NOMO-1 (cell line): ENCODE measurements around the gene COL18A1.

Experiments
- DNase-seq, 2 experiments: peaks; one replicate each; lab custom pipeline; 2025; ENCODE audit not compliant: unreplicated experiment in 2 of 2; lab: John Stamatoyannopoulos, UW

The COL18A1 gene

GRCh38 chr21:45381865-45382696 is 22.9 kb upstream of the COL18A1 start:
- no peak for DNase-seq

DNA sequence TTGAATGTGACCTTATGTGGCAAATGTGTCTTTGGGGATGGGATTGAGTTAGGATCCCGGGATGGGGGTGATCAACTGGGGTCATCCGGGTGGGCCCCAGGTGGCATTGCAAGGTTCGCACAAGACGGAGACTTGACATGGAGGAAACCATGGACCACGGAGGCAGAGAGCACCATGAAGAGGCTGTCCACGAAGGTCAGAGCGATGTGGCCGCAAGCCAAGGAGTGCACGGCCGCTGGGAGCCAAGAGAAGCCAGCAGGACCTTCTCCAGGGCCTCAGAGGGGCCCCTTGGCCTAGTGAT is 22.3 kb upstream of the COL18A1 start:
- no peak for DNase-seq

- DNase-seq: no peak
Measured at GRCh38 chr21:45383111-45383614, 21.8 kb upstream of the COL18A1 start.

- no peak for DNase-seq
Measured at GRCh38 chr21:45383615-45384201, 21.3 kb upstream of the COL18A1 start.

DNA sequence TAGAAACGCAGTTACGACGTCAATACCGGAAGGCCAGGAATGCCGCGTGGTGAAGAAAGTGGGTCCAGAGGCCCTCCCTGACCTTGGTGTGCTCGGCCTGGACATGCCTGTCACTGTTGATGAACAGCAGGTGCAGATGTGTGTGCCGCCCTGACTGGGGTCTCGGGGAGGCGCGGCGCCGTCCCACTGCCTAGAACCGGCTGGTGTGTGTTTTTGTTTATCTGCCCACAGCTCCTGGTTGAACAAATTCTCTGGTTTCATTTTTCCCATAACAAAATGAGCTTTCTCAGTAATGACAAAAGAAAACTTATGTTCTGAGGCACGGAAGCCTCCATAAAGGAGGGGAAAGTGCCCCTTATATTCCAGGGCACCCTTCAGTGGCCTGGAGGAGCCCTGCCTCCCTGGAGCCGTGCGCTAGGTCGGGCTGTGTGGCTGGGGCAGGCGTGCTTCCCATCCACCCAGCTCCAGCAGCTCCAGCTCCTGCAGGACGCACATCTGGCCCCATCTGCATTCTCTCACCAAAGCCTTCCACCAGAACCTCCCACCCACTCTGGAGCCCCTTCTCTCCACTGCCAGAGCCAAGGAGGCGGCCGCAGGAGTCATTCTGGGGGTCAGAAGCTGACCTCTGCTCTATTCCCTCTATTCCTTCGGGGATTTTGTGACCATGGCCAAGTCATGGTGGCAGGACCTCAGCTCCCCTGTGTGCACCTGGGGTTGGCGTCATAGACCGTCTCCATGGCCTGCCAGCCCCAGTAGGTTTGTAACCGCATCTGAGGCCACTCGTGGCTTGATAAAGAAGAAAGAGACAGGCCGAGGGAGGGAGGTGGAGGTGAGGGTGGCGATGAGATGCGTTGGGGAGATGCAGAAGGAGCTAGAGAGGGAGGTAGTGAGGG is 20.1 kb upstream of the COL18A1 start:
- DNase-seq: no peak

GRCh38 chr21:45385549-45386050 is 19.4 kb upstream of the COL18A1 start:
- no peak for DNase-seq

DNA sequence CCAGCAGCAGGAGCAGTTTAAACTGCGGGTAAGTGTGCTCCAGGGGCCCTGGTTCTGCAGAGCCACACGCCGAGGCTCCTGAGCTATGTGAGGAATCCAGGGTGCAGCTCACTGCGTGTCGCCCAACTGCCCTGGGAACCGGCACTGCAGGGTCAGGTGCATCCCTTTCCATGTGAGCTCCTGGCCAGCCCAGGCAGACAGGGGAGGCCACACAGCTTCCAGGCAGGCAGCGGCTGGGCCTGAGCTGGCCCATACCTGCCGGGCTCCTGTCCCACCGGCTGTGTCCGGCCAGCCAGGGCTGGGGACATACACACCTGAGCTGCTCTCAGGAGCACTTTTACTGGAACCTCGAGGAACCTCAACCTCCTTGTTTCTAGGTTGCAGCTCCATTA is 18.6 kb upstream of the COL18A1 start:
- no peak for DNase-seq

GRCh38 chr21:45386728-45387371 is 18.1 kb upstream of the COL18A1 start:
- no peak for DNase-seq

DNA sequence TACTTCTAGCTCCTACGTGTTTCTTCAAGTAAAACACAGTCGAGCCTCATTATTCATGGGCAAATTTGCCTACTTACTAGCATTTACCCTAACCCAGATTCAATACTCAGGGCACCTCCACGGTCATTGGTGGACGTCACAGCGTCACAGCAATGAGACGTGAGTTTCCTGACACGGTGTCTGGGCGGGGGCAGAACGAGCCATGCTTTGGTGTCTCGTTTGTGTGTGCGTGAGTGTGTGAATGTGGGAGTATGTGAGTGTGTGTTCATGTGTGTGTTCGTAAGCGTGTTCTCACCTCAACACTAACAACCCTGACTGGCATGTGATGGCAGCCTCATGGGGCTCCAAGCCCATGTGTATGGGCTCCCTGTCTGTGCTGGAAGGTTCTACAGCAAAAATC is 17.5 kb upstream of the COL18A1 start:
- DNase-seq: no peak

DNA sequence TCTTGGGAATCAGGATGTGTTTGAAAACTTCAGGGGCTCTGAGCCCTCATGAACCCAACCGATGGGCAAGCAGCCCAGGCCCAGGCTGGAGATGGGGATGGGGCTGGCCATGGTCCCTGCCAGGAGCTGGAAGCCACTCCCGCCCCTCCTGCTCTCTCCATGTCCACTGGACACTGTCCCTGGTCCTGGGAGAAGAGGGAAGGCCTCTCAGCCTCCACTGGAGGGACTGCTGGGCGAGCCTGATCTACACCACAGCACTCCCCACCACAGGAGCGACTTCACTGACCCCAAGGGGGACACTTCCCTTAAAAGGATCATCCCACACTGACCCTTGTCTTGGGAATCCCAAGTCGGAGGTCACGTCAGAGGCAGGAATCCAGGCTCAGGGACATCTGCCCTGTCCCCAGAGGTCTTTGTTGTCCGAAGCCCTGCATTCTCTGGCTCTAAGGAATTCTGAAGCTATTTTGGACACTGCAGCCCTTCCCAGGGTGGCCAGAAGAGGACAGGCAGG is 16.9 kb upstream of the COL18A1 start:
- DNase-seq: no peak

DNA sequence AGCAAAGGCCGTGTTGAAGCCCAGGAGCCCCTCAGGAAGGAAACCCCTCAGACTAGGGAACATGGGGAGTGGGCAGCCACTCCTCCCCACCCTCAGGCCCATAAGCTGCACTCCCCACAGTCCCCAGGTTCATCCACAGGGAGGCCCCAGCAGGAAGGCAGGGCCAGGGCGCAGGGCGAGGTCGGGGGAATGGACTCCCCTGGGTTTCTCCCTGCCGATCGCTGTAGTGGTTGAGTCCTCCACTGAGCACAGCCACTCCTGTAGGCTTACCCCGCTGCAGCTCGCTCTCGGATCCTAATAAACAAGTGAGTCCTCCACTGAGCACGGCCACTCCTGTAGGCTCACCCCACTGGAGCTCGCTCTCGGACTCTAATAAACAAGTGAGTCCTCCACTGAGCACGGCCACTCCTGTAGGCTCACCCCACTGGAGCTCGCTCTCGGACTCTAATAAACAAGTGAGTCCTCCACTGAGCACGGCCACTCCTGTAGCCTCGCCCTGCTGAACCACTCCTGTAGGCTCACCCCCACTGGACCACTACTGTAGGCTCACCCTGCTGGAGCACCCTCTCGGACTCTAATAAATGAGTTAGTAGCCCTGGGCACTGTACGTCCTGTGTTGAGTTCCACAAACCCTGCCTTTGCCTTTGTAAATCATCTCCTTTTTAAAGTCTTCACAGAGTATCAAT is 16.2 kb upstream of the COL18A1 start:
- DNase-seq: no peak

GRCh38 chr21:45390121-45390751 is 14.7 kb upstream of the COL18A1 start:
- DNase-seq: no peak

GRCh38 chr21:45390831-45391742 is 13.9 kb upstream of the COL18A1 start:
- no peak for DNase-seq

DNA sequence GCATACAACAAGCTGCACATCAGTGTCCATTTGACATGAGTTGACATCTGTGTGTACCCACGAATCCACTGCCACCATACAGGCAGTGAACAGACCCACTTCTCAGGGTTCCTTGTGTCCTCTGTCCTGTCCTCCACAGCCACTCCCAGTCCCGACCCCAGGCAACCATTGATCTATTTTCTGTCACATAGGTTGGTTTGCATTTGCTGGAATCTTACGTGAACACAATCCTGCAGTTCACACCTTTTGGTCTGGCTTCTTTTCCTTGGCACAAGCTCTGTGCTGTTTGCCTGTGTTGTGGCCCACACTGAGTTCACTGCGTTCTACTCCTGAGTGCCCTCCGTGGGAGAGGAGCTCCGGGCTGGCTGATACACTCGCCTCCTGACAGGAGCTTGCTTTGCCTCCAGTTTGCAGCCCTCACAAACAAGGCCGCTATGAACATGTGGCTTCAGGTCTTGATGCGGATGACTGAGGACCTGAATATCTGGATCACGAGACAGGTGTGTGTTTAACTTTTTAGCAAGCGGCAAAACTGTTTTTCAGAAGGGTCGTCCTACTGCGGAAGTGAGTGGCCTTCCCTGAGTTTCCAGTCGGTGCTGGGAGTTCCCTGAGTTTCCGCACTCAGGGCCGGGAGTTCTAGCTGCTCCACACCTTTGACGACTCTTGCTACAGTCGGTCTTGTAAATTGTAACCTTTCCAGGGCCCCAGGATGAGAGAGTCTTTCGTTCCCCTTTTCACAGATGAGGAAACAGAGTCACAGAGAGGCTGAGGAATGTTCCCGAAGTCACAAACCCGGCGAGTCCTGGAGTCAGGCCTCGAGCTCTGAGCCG is 13.0 kb upstream of the COL18A1 start:
- DNase-seq: no peak

- no peak for DNase-seq
Measured at GRCh38 chr21:45392573-45392971, 12.4 kb upstream of the COL18A1 start.

GRCh38 chr21:45393021-45393420 is 11.9 kb upstream of the COL18A1 start:
- no peak for DNase-seq

GRCh38 chr21:45393833-45394638 is 10.9 kb upstream of the COL18A1 start:
- no peak for DNase-seq
